NCI-H2107 (cell line): ENCODE measurements around the gene PHLPP2.
A peak's percentile ranks its signal among the peaks of the same experiment; 100 is the strongest.

ENCODE experiments used
- DNase-seq: peaks from one replicate; lab custom pipeline; 2025; lab: John Stamatoyannopoulos, UW

PHLPP2 gene, protein sequence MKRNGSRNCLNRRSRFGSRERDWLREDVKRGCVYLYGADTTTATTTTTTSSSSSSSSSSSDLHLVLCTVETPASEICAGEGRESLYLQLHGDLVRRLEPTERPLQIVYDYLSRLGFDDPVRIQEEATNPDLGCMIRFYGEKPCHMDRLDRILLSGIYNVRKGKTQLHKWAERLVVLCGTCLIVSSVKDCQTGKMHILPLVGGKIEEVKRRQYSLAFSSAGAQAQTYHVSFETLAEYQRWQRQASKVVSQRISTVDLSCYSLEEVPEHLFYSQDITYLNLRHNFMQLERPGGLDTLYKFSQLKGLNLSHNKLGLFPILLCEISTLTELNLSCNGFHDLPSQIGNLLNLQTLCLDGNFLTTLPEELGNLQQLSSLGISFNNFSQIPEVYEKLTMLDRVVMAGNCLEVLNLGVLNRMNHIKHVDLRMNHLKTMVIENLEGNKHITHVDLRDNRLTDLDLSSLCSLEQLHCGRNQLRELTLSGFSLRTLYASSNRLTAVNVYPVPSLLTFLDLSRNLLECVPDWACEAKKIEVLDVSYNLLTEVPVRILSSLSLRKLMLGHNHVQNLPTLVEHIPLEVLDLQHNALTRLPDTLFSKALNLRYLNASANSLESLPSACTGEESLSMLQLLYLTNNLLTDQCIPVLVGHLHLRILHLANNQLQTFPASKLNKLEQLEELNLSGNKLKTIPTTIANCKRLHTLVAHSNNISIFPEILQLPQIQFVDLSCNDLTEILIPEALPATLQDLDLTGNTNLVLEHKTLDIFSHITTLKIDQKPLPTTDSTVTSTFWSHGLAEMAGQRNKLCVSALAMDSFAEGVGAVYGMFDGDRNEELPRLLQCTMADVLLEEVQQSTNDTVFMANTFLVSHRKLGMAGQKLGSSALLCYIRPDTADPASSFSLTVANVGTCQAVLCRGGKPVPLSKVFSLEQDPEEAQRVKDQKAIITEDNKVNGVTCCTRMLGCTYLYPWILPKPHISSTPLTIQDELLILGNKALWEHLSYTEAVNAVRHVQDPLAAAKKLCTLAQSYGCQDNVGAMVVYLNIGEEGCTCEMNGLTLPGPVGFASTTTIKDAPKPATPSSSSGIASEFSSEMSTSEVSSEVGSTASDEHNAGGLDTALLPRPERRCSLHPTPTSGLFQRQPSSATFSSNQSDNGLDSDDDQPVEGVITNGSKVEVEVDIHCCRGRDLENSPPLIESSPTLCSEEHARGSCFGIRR (N-terminal part only)

DNA sequence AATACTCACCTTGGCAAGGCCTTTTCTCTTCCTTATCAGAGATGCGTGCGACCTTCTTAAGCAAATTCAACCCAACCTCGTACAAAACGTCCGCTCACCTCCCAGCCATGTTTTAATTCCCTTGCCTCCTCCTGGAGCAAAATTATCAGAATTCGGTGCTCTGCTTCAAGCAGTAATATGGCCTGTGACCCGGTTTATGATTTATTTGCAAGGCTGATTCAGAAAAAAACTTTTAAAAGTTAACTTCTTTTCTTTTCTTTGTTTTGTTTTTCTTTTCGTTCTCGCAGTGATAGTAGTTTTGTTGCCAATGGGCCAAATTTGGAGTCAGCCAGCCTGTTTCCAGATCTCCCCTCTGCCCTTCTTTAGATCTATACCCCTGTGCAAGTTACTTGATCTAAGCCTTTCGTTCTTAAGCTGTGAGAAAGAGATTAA lies at the start of gene PHLPP2:
Gene PHLPP2, minus strand, starts transcription at position 382 of the 432 bp plus-strand sequence. CDS start 9,906 bp downstream, outside the sequence.
- no peak for DNase-seq

DNA sequence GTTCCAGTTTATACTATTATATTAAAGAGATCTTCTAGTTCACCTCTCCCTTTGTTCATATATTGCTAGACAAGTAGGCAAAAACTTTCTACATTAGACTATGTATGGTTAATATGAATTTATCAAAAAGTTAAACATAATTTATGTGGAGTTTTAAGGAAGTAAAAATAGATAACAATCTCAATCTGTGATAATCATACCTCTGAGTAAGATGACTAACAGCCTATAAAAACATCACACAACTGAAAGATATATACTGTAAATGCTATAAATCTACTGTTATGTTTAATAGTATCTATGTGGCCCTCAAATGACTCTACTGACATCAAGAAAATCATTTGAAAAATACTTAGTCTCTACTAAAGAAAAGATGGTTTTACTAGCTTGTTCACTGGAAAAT lies 47.1 kb upstream of the PHLPP2 start:
- DNase-seq: no peak

DNA sequence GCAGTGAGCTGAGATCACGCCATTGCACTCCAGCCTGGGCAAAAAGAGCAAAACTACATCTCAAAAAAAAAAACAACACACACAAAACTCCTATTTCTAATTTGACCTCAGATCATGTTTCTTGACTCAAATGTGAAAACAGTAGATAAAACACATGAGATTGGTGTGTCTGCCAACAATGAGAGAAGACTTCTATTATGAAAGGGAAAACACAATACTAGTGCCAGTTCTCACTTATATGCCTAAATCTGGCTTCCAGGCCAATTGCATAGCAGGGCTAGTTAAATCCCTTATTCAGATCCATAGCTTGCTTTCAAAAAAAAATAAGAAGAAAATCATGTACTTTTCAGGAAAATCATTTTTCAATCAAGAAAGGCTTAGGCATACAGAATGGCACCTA lies 44.7 kb upstream of the PHLPP2 start:
- no peak for DNase-seq

- DNase-seq: no peak
Measured at GRCh38 chr16:71767060-71767900, 42.8 kb upstream of the PHLPP2 start.

DNA sequence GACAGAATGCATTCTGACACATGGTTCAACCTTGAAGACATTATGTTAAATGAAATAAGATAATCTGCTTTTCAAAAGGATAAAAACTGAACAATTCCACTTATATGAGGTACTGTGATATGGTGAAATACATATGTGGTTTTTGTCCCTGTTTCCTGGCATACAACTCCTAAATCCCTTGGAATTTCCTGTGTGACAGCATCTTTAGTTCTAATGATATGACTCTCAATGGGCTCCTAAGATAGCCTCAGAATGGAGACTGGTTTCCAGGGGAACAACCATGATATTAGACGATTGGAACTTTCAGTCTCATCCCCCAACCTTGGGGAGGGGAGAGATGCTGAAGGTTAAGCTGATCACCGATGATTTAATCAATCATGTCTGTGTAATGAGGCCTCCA lies 37.7 kb upstream of the PHLPP2 start:
- no peak for DNase-seq

DNA sequence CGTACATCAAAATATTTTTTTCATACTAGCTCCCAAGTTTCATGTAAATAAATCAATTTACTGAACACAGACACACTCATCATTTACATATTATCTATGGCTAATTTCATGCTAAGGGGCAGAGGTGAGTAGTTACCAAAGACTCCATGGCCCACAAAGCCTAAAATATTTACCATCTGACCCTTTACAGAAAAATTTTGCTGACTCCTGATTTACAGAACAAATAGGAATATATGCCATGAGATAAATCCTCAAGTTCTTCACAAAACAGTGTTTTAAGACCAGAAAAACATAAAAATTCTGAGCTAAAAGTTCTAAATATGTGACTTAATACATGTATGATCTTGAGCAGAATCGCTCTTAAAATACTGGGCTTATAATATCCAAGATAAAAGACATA lies 36.6 kb upstream of the PHLPP2 start:
- DNase-seq: no peak

DNA sequence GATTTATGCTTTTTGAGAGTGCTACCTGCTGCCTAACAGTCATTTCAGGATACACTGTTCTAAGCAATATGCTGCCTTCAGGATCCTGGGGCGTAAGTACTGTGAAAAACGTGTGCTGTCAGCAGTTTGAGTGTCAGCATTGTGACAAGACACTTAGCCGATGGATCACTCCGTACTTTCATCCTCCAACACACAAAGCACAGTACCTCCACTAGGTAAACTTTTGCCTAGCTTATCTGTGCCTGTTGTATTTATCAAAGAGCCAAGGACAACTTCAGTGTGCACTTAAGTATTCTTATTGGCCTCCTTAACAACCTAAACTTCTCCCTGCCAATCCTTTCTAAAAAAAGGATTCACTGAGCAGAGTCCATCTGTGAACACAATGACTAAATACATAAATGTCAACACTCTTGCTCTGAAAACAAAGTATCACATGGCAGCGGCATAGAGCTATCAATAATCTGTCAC lies 33.8 kb upstream of the PHLPP2 start:
- no peak for DNase-seq

- no peak for DNase-seq
Measured at GRCh38 chr16:71754652-71755051, 30.2 kb upstream of the PHLPP2 start.

DNA sequence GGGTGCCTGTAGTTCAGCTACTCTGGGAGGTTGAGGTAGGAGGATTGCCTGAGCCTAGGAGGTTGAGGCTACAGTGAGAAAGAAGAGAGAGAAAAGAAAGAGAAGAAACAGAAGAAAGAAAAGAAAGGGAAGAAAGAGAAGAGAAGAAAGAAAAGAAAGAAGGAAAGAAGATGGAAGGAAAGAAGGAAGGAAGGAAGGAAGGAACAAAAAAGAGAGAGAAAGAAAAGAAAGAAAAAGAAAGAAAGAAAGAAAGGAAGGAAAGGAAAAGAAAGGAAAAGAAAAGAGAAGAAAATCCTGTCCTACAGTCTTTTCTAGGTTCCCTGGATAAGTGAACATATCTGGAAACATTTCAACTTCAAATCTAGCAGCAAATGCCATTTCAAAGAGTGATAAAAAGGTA lies 29.6 kb upstream of the PHLPP2 start:
- no peak for DNase-seq

- DNase-seq: no peak
Measured at GRCh38 chr16:71748226-71748625, 23.7 kb upstream of the PHLPP2 start.

DNA sequence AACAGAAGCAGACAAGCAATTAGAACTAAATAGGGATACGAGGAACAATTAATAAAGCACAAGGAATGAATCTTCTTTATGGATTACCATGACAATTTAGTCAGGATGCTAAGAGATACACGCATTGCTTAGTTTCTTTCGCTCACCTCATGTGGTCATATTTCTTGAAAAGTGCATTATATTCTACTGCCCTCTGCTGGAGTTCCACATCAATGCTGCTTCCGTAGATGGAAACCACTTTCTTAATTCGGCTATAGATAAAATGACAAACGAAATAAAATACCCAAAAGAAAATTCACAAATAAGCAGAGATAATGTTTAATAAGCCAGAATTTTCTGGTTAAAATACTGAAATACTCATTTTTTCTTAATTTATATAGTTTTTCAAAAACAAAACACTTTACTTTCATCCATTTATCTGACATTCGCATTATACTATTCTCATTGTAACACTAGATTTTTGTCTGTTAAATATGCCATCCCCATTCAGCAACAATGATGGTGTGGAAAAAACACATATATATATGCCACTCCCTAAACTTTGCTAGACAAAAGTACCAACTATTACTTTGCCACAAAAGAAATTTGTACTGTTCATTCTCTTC lies 22.0 kb upstream of the PHLPP2 start:
- DNase-seq: no peak

DNA sequence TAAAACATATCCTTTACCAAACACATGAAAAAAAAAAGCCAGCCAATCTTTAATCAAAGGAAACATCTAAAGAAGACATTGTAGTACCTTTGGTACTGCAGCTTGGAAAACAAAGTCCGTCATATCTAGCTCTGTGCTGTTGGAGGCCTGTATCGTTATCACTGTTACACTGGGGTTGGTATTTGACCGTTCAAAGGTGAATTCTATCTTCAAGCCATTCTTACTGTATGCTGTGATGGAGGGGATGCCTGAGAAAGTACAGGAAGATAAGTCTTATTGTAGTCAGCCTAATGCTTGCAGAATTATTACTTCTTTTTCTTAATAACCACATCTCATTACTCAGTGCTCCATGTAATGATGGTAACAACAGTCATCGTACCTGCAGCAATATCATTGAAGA lies 14.4 kb upstream of the PHLPP2 start:
- no peak for DNase-seq

- DNase-seq: no peak
Measured at GRCh38 chr16:71737501-71737900, 13.0 kb upstream of the PHLPP2 start.

GRCh38 chr16:71734511-71734910 lies 10.0 kb upstream of the PHLPP2 start:
- DNase-seq: no peak

GRCh38 chr16:71732587-71732986 lies 8.1 kb upstream of the PHLPP2 start:
- DNase-seq: no peak

GRCh38 chr16:71727551-71728324 lies 3.2 kb upstream of the PHLPP2 start:
- no peak for DNase-seq

DNA sequence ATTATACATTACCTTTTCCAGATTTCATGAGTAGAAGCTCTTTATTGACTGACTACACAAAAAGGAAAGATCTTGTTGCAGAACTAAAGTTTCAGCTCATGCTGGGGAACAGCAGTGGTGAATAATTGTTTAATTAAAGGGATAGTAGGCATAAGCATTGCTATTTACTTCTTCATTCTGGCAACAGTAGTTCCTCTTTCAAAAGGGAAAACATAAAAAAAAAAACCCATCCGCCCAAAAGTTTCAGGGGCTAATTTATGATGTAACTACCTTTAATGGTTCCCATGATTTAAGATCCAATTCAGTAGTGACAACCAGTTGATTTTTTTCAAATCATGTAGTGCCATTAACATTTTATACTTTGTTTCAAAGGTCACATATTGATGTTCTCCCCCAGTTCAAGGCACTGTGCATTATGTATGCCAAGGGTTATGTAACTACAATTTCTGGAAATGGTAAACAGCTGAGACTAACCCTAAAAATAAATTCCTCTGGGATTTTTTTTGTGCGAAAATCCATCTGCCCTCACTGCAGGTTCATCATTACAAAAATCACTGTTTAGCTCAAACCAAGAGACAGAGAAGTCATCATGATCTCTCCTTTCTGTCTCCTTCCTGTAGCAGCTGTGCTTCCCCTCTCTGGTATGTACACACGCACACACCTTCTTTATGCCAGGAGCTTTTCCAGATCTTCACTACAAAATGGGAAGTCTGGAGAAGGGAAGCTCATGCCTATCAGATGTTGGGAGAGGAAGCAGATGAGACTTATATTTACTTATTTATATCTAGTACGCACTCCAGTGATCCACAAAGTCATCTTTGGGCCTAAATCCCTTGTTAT lies 2.2 kb upstream of the PHLPP2 start:
- no peak for DNase-seq

GRCh38 chr16:71723537-71724319 lies 773 bp downstream of the PHLPP2 start:
- DNase-seq: peak; percentile 57
